Lower leg skin (tissue), 3 donors: ENCODE measurements around the gene MYO1E.

Source experiments
- POLR2A ChIP-seq, 2 donors: fragments of 450-650 bp; IDR thresholded peaks; one replicate each; pipeline ENCODE4 v1.6.1; 2016 to 2017; ENCODE audit warnings: antibody characterized with exemption in 2 of 2, mild to moderate bottlenecking in 1 of 2, moderate library complexity in 1 of 2
- TF ChIP-seq, protein P1 (sequence below), 3 donors: fragments of 450-650 bp; IDR thresholded peaks; one replicate each; pipeline ENCODE4 v1.5.1; 2016; ENCODE audit warnings: antibody characterized with exemption in 3 of 3, mild to moderate bottlenecking in 3 of 3, moderate library complexity in 2 of 3

DNA sequence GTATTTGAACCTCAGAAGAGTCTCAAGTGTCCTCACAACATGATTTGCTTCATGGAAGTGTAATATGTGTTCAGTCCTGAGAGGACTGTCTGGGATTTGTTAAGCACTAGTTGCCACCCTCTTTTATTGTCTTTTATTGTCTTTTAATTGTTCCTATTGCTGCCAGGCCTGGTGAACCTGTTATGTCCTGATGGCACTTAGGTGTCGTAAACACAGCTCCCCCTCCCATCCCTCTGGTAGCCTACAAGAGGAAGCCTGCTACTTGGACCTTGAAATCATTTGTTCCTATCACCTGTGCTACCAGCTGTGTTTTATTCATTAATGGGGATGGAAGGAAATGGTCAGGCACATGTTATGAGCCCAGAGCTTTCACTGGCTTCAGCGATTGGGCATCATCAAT, 248.4 kb downstream of the MYO1E start:
- TF ChIP-seq, protein P1, sequence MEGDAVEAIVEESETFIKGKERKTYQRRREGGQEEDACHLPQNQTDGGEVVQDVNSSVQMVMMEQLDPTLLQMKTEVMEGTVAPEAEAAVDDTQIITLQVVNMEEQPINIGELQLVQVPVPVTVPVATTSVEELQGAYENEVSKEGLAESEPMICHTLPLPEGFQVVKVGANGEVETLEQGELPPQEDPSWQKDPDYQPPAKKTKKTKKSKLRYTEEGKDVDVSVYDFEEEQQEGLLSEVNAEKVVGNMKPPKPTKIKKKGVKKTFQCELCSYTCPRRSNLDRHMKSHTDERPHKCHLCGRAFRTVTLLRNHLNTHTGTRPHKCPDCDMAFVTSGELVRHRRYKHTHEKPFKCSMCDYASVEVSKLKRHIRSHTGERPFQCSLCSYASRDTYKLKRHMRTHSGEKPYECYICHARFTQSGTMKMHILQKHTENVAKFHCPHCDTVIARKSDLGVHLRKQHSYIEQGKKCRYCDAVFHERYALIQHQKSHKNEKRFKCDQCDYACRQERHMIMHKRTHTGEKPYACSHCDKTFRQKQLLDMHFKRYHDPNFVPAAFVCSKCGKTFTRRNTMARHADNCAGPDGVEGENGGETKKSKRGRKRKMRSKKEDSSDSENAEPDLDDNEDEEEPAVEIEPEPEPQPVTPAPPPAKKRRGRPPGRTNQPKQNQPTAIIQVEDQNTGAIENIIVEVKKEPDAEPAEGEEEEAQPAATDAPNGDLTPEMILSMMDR (IDR thresholded peaks at IDR 0.05), result no peak
- no peak for TF ChIP-seq POLR2A (IDR thresholded peaks at IDR 0.05)
